ENCODE data around the gene ZIC3. TPM values are rescaled to one million over a fixed set of nuclear protein-coding genes. Genes with fewer than 3 reads are reported as not detected.

The ZIC3 gene
- total RNA-seq, 2 experiments from 2014 or later: not detected

- CTCF ChIA-PET (ENCODE audit: unreplicated experiment): no interaction called here
- Histone ChIP-seq H3K9me2 (ENCODE audit: insufficient read depth, low read length) (no peaks in the 10 kb centered on the region), H3K9me3 (ENCODE audit: low read length) (no peaks in the 10 kb centered on the region), H3K4me2 (ENCODE audit: low read length) (no peak overlapping the region), H3K4me1 (ENCODE audit: insufficient read depth, low read length, poor library complexity, severe bottlenecking) (no peaks in the 10 kb centered on the region), H4K20me1 (ENCODE audit: insufficient read depth, low read length) (no peaks in the 10 kb centered on the region), H3K4me3 (ENCODE audit: low read depth, low read length, poor library complexity, severe bottlenecking) (no peak overlapping the region), H3K36me3 (ENCODE audit: insufficient read depth, low read length) (no peaks in the 10 kb centered on the region), H3K27ac (ENCODE audit: low read depth, low read length, poor library complexity, severe bottlenecking) (no peak overlapping the region), H2AFZ (ENCODE audit: low read length) (no peak overlapping the region), H3K79me2 (ENCODE audit: insufficient read depth, low read depth, low read length) (no peaks in the 10 kb centered on the region)
- BruUV-seq (replicated peaks): no TSS peak
- no peak for TF ChIP-seq EZH2phosphoT487 (IDR thresholded peaks at IDR 0.05; ENCODE audit: borderline replicate concordance, low read depth, low read length)
- TF ChIP-seq, protein P1, sequence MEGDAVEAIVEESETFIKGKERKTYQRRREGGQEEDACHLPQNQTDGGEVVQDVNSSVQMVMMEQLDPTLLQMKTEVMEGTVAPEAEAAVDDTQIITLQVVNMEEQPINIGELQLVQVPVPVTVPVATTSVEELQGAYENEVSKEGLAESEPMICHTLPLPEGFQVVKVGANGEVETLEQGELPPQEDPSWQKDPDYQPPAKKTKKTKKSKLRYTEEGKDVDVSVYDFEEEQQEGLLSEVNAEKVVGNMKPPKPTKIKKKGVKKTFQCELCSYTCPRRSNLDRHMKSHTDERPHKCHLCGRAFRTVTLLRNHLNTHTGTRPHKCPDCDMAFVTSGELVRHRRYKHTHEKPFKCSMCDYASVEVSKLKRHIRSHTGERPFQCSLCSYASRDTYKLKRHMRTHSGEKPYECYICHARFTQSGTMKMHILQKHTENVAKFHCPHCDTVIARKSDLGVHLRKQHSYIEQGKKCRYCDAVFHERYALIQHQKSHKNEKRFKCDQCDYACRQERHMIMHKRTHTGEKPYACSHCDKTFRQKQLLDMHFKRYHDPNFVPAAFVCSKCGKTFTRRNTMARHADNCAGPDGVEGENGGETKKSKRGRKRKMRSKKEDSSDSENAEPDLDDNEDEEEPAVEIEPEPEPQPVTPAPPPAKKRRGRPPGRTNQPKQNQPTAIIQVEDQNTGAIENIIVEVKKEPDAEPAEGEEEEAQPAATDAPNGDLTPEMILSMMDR (conservative IDR thresholded peaks at IDR 0.05; ENCODE audit: low read length): no peak
- no peak for DNase-seq (ENCODE audit: low spot score)
- intact Hi-C loops (cut with micrococcal nuclease; ENCODE audit: unreplicated experiment): no loop called here
- POLR2A ChIA-PET: no interaction called here
Measured at GRCh38 chrX:137574784-137575293, 8.9 kb downstream of the ZIC3 start.

- Histone ChIP-seq H3K79me2 (ENCODE audit: insufficient read depth, low read depth, low read length) (no peaks in the 10 kb centered on the region), H3K4me1 (ENCODE audit: insufficient read depth, low read length, poor library complexity, severe bottlenecking) (no peaks in the 10 kb centered on the region), H3K36me3 (ENCODE audit: insufficient read depth, low read length) (no peaks in the 10 kb centered on the region), H4K20me1 (ENCODE audit: insufficient read depth, low read length) (no peaks in the 10 kb centered on the region), H3K9me3 (ENCODE audit: low read length) (no peaks in the 10 kb centered on the region), H3K4me3 (ENCODE audit: low read depth, low read length, poor library complexity, severe bottlenecking) (no peak overlapping the region), H3K9me2 (ENCODE audit: insufficient read depth, low read length) (no peaks in the 10 kb centered on the region), H3K4me2 (ENCODE audit: low read length) (no peak overlapping the region), H2AFZ (ENCODE audit: low read length) (no peak overlapping the region), H3K27ac (ENCODE audit: low read depth, low read length, poor library complexity, severe bottlenecking) (no peak overlapping the region)
- intact Hi-C loops (cut with micrococcal nuclease; ENCODE audit: unreplicated experiment): no loop called here
- TF ChIP-seq, protein P1 (conservative IDR thresholded peaks at IDR 0.05; ENCODE audit: low read length): no peak
- TF ChIP-seq EZH2phosphoT487 (IDR thresholded peaks at IDR 0.05; ENCODE audit: borderline replicate concordance, low read depth, low read length): no peak
- POLR2A ChIA-PET: interaction anchor here (0.6 kb wide), 1 partner anchor 850 kb away, joined by 4 read pairs; no protein-coding TSS in a partner anchor
- no peak for DNase-seq (ENCODE audit: low spot score)
- BruUV-seq (replicated peaks): no TSS peak
- CTCF ChIA-PET (ENCODE audit: unreplicated experiment): no interaction called here
Measured at GRCh38 chrX:137575596-137576255, 9.8 kb downstream of the ZIC3 start.

DNA sequence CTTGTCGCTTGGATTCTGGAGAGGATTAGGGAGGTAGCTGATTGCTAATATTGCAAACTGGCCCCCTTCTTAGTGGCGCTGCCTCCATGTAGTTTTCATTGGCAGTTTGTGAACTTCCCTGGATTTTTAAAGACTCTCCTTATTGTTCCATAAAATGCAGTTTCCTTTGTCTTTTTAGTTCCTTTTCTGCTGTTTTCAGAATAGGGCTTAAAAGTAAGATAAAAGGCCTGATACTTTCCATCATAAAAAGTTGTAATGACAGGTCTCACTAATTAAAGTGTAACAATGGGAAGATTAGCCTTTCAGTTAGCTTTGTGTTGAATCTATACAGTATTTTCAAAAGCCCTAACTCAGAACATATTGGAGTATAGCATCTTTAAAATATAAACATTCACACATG, 21.2 kb downstream of the ZIC3 start:
- CTCF ChIA-PET (ENCODE audit: unreplicated experiment): no interaction called here

More for the DNA sequence above, 21.2 kb downstream of the ZIC3 start:
- no peaks in the 10 kb centered on the region for H3K36me3 ChIP-seq (ENCODE audit: insufficient read depth, low read length)
- BruUV-seq (replicated peaks): no TSS peak
- POLR2A ChIA-PET: no interaction called here
- no peak overlapping the region for H3K27ac ChIP-seq (ENCODE audit: low read depth, low read length, poor library complexity, severe bottlenecking)
- H2AFZ ChIP-seq (ENCODE audit: low read length): no peak overlapping the region
- TF ChIP-seq EZH2phosphoT487 (IDR thresholded peaks at IDR 0.05; ENCODE audit: borderline replicate concordance, low read depth, low read length): no peak
- TF ChIP-seq, protein P1 (conservative IDR thresholded peaks at IDR 0.05; ENCODE audit: low read length): no peak
- DNase-seq (ENCODE audit: low spot score): no peak
- no peaks in the 10 kb centered on the region for H3K9me2 ChIP-seq (ENCODE audit: insufficient read depth, low read length)
- H3K4me1 ChIP-seq (ENCODE audit: insufficient read depth, low read length, poor library complexity, severe bottlenecking): no peaks in the 10 kb centered on the region
- no peak overlapping the region for H3K4me3 ChIP-seq (ENCODE audit: low read depth, low read length, poor library complexity, severe bottlenecking)
- no peaks in the 10 kb centered on the region for H4K20me1 ChIP-seq (ENCODE audit: insufficient read depth, low read length)
- H3K4me2 ChIP-seq (ENCODE audit: low read length): no peak overlapping the region
- no peaks in the 10 kb centered on the region for H3K9me3 ChIP-seq (ENCODE audit: low read length)
- intact Hi-C loops (cut with micrococcal nuclease; ENCODE audit: unreplicated experiment): no loop called here
- H3K79me2 ChIP-seq (ENCODE audit: insufficient read depth, low read depth, low read length): no peaks in the 10 kb centered on the region
